ENCODE measurements around the gene PLEKHF1. TPM values are rescaled to one million over a fixed set of nuclear protein-coding genes. Genes with fewer than 3 reads are reported as not detected.
A peak's percentile ranks its signal among the peaks of the same experiment; 100 is the strongest.

PLEKHF1 gene, protein sequence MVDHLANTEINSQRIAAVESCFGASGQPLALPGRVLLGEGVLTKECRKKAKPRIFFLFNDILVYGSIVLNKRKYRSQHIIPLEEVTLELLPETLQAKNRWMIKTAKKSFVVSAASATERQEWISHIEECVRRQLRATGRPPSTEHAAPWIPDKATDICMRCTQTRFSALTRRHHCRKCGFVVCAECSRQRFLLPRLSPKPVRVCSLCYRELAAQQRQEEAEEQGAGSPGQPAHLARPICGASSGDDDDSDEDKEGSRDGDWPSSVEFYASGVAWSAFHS
- total RNA-seq (2014; rRNA removed; shearing (Covaris generic)): 7.2 and 8.0 TPM in 2 replicates

- H3K36me3 ChIP-seq: peaks cover 10% of the 10 kb centered on the region
- peaks cover 56% of the 10 kb centered on the region for H3K4me1 ChIP-seq (replicated peaks)
- H3K4me3 ChIP-seq: peak within 1 kb of the TSS; percentile 95
- peak; percentile 80 to 83 for DNase-seq (ENCODE audit: low read depth in 1 of 2, low spot score in 2 of 2)
- H3K27ac ChIP-seq: no peak within 1 kb of the TSS
- H3K9me3 ChIP-seq (replicated peaks): peaks cover 4% of the 10 kb centered on the region; the same call in 1 of the 2 replicates
- no peaks in the 10 kb centered on the region for H3K27me3 ChIP-seq (replicated peaks)
These were observed at the start of gene PLEKHF1 for GRCh38 chr19:29665215-29665825. TSS of gene PLEKHF1 (plus strand) at chr19:29665461. CDS start at chr19:29673840, 8,379 bp downstream.

DNA sequence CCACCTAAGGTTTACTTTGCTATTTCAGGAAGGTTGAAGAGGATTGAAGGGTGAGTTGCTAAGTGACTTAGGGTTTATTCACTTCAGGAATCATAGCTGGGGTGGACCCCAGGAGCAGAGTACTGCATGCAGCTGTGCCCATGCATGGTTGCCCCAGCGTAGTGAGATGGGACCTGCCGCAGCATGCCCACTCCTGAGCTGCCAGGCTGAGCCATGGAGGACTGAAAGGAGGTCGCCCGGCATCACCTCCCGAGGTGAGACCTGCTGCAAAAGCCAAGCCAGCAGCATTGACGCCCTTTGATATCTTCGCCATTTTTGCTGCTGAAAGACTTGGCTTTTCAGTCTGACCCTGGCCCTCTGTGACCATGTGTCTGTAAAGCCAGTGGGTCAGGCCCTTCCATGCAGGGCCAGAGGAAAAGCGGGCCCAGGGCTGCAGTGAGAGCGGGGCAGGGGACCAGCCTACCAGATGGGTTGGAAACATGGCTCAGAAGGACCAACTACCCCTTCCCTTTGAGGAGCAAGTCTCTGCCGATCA lies 49.3 kb upstream of the PLEKHF1 start:
- peaks cover 45% of the 10 kb centered on the region for H3K36me3 ChIP-seq
- no peak overlapping the region for H3K27ac ChIP-seq
- H3K4me1 ChIP-seq (replicated peaks): no peaks in the 10 kb centered on the region
- H3K9me3 ChIP-seq (replicated peaks): no peaks in the 10 kb centered on the region
- H3K27me3 ChIP-seq (replicated peaks): no peaks in the 10 kb centered on the region
- no peak overlapping the region for H3K4me3 ChIP-seq
- no peak for DNase-seq (ENCODE audit: low read depth in 1 of 2, low spot score in 2 of 2)

GRCh38 chr19:29616541-29616940 lies 48.7 kb upstream of the PLEKHF1 start:
- no peaks in the 10 kb centered on the region for H3K27me3 ChIP-seq (replicated peaks)
- DNase-seq (ENCODE audit: low read depth in 1 of 2, low spot score in 2 of 2): no peak
- H3K36me3 ChIP-seq: peaks cover 39% of the 10 kb centered on the region
- no peak overlapping the region for H3K4me3 ChIP-seq
- H3K9me3 ChIP-seq (replicated peaks): no peaks in the 10 kb centered on the region
- no peaks in the 10 kb centered on the region for H3K4me1 ChIP-seq (replicated peaks)
- H3K27ac ChIP-seq: no peak overlapping the region

GRCh38 chr19:29617366-29618266 lies 47.6 kb upstream of the PLEKHF1 start:
- DNase-seq (ENCODE audit: low read depth in 1 of 2, low spot score in 2 of 2): no peak
- Histone ChIP-seq H3K9me3 (replicated peaks) (no peaks in the 10 kb centered on the region), H3K36me3 (peaks cover 28% of the 10 kb centered on the region), H3K27ac (no peak overlapping the region), H3K4me3 (no peak overlapping the region), H3K27me3 (replicated peaks) (no peaks in the 10 kb centered on the region), H3K4me1 (replicated peaks) (no peaks in the 10 kb centered on the region)

- no peak for DNase-seq (ENCODE audit: low read depth in 1 of 2, low spot score in 2 of 2)
- no peaks in the 10 kb centered on the region for H3K9me3 ChIP-seq (replicated peaks)
- peaks cover 20% of the 10 kb centered on the region for H3K36me3 ChIP-seq
- no peaks in the 10 kb centered on the region for H3K4me1 ChIP-seq (replicated peaks)
- no peak overlapping the region for H3K27ac ChIP-seq
- H3K4me3 ChIP-seq: no peak overlapping the region
- H3K27me3 ChIP-seq (replicated peaks): no peaks in the 10 kb centered on the region
These were observed 46.8 kb upstream of the PLEKHF1 start for GRCh38 chr19:29618434-29618833.

GRCh38 chr19:29618871-29619270 lies 46.4 kb upstream of the PLEKHF1 start:
- DNase-seq (ENCODE audit: low read depth in 1 of 2, low spot score in 2 of 2): no peak
- Histone ChIP-seq H3K4me3 (no peak overlapping the region), H3K4me1 (replicated peaks) (no peaks in the 10 kb centered on the region), H3K9me3 (replicated peaks) (no peaks in the 10 kb centered on the region), H3K27ac (no peak overlapping the region), H3K36me3 (peaks cover 16% of the 10 kb centered on the region), H3K27me3 (replicated peaks) (no peaks in the 10 kb centered on the region)

DNA sequence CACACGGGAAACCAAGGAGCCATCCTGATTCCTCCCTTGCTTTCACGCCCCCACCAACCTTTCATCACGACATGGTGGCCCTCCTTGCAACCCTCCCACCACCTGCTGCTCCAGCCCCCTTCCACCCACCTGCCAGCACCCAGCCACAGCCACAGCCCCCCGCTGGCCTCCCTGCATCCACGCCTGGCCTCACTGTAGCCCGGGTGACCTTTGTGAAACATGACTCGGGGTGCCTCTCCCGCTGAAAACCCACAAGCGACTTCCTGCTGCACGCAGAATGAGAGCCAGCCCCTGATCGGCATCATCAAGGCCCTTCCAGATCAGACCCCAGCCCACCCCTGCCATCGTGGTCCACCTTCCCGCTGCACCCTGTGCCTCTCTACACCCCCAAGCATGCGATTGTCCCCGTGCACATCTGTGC lies 44.3 kb upstream of the PLEKHF1 start:
- DNase-seq (ENCODE audit: low read depth in 1 of 2, low spot score in 2 of 2): no peak
- H3K9me3 ChIP-seq (replicated peaks): no peaks in the 10 kb centered on the region
- peaks cover 7% of the 10 kb centered on the region; the same call in 1 of the 2 replicates for H3K36me3 ChIP-seq
- H3K27me3 ChIP-seq (replicated peaks): no peaks in the 10 kb centered on the region
- H3K4me1 ChIP-seq (replicated peaks): no peaks in the 10 kb centered on the region
- no peak overlapping the region for H3K4me3 ChIP-seq
- H3K27ac ChIP-seq: no peak overlapping the region

- H3K27ac ChIP-seq: no peak overlapping the region
- H3K27me3 ChIP-seq (replicated peaks): no peaks in the 10 kb centered on the region
- DNase-seq (ENCODE audit: low read depth in 1 of 2, low spot score in 2 of 2): no peak
- H3K4me1 ChIP-seq (replicated peaks): no peaks in the 10 kb centered on the region
- no peak overlapping the region for H3K4me3 ChIP-seq
- no peaks in the 10 kb centered on the region for H3K36me3 ChIP-seq
- H3K9me3 ChIP-seq (replicated peaks): no peaks in the 10 kb centered on the region
These were observed 42.8 kb upstream of the PLEKHF1 start for GRCh38 chr19:29622166-29623070.

GRCh38 chr19:29623726-29624488 lies 41.4 kb upstream of the PLEKHF1 start:
- no peak for DNase-seq (ENCODE audit: low read depth in 1 of 2, low spot score in 2 of 2)
- H3K4me3 ChIP-seq: no peak overlapping the region
- no peaks in the 10 kb centered on the region for H3K27me3 ChIP-seq (replicated peaks)
- H3K4me1 ChIP-seq (replicated peaks): no peaks in the 10 kb centered on the region
- no peak overlapping the region for H3K27ac ChIP-seq
- H3K9me3 ChIP-seq (replicated peaks): no peaks in the 10 kb centered on the region
- H3K36me3 ChIP-seq: no peaks in the 10 kb centered on the region

DNA sequence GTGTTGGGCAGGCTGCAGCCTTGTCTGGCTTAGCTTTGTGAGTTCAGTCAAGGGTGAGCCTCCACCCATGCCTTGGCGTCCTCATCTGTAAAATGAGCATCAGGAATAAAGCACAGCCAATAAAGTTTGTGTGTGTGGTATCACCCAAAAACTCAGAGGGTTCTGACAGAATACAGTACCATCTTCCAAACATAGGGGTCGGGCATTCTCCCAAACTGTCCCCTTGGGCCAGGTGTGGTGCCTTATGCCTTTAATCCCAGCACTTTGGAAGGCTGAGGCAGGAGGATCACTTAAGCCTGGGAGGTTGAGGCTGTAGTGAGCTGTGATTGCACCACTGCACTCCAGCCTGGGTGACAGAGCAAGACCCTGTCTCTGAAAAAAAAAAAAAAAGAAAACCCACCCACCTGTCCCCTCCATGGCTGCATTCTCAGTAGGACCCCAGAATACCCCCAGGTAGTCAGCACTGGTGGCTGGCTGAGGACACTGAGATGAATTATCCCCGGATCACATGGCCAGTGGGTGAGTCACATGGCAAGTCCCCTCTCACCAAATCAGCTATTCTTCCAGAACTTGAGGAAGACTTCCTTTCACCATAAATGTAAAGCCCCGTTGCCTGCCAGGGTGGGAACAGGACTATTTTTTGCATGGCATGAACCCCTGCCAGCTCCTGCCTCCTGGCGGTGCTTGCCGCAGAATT lies 40.6 kb upstream of the PLEKHF1 start:
- Histone ChIP-seq H3K27me3 (replicated peaks) (no peaks in the 10 kb centered on the region), H3K27ac (no peak overlapping the region), H3K4me3 (no peak overlapping the region), H3K36me3 (no peaks in the 10 kb centered on the region), H3K9me3 (replicated peaks) (no peaks in the 10 kb centered on the region), H3K4me1 (replicated peaks) (no peaks in the 10 kb centered on the region)
- DNase-seq (ENCODE audit: low read depth in 1 of 2, low spot score in 2 of 2): no peak

GRCh38 chr19:29625186-29625651 lies 40.0 kb upstream of the PLEKHF1 start:
- Histone ChIP-seq H3K27me3 (replicated peaks) (no peaks in the 10 kb centered on the region), H3K4me3 (no peak overlapping the region), H3K36me3 (no peaks in the 10 kb centered on the region), H3K9me3 (replicated peaks) (no peaks in the 10 kb centered on the region), H3K4me1 (replicated peaks) (no peaks in the 10 kb centered on the region), H3K27ac (no peak overlapping the region)
- DNase-seq (ENCODE audit: low read depth in 1 of 2, low spot score in 2 of 2): no peak

- no peaks in the 10 kb centered on the region for H3K27me3 ChIP-seq (replicated peaks)
- no peaks in the 10 kb centered on the region for H3K4me1 ChIP-seq (replicated peaks)
- H3K27ac ChIP-seq: no peak overlapping the region
- no peaks in the 10 kb centered on the region for H3K36me3 ChIP-seq
- no peaks in the 10 kb centered on the region for H3K9me3 ChIP-seq (replicated peaks)
- no peak for DNase-seq (ENCODE audit: low read depth in 1 of 2, low spot score in 2 of 2)
- H3K4me3 ChIP-seq: no peak overlapping the region
These were observed 38.9 kb upstream of the PLEKHF1 start for GRCh38 chr19:29626386-29626785.

Data from SJSA1 (cell line).